Neural progenitor cell (in vitro differentiated cells): ENCODE measurements around the gene HLA-DMA. TPM values are rescaled to one million over a fixed set of nuclear protein-coding genes. Genes with fewer than 3 reads are reported as not detected.
A peak's percentile ranks its signal among the peaks of the same experiment; 100 is the strongest.

Experiments
- DNase-seq: peaks from one replicate; pipeline ENCODE4 v3.0.0-alpha.2; 2016; ENCODE audit warnings: low spot score
- H2AFZ ChIP-seq: fragments of 200-600 bp; sonication (generic); replicated peaks from 2 replicates; pipeline ENCODE4 v1.6.1; 2016; ENCODE audit warnings: antibody characterized with exemption
- H3F3A ChIP-seq: fragments of 200-600 bp; sonication (generic); 2 replicates; pipeline ENCODE4 v1.6.1; 2016; ENCODE audit warnings: antibody characterized with exemption, low read depth
- H3K27ac ChIP-seq: fragments of 200-600 bp; sonication (generic); 2 replicates; pipeline ENCODE4 v1.5.1; 2016; ENCODE audit warnings: mild to moderate bottlenecking
- H3K27me3 ChIP-seq: fragments of 200-600 bp; sonication (generic); 2 replicates; pipeline ENCODE4 v1.6.1; 2016; ENCODE audit warnings: mild to moderate bottlenecking, moderate library complexity
- H3K36me3 ChIP-seq: fragments of 200-600 bp; sonication (generic); 2 replicates; pipeline ENCODE4 v1.5.1; 2016
- H3K4me1 ChIP-seq: fragments of 200-600 bp; sonication (generic); 2 replicates; pipeline ENCODE4 v1.6.1; 2016; ENCODE audit warnings: mixed run types
- H3K4me2 ChIP-seq: fragments of 200-600 bp; sonication (generic); 2 replicates; pipeline ENCODE4 v1.6.1; 2016
- H3K4me3 ChIP-seq: fragments of 200-600 bp; sonication (generic); 2 replicates; pipeline ENCODE4 v1.5.1; 2016
- H3K79me2 ChIP-seq: fragments of 200-600 bp; sonication (generic); 2 replicates; pipeline ENCODE4 v1.6.1; 2016; ENCODE audit warnings: low read depth
- H3K9ac ChIP-seq: fragments of 200-600 bp; sonication (generic); 2 replicates; pipeline ENCODE4 v1.6.1; 2016
- H3K9me3 ChIP-seq: fragments of 200-600 bp; sonication (generic); 2 replicates; pipeline ENCODE4 v1.5.1; 2016; ENCODE audit warnings: low read depth
- H4K20me1 ChIP-seq: fragments of 200-600 bp; sonication (generic); 2 replicates; pipeline ENCODE4 v1.6.1; 2016; ENCODE audit warnings: low read depth
- H3K27ac Mint-ChIP-seq: 3 replicates; pipeline ENCODE4 v1.8.0; 2021; ENCODE audit warnings: mixed read lengths
- H3K27me3 Mint-ChIP-seq: 2 replicates; pipeline ENCODE4 v1.8.0; 2022; ENCODE audit warnings: low read depth, mild to moderate bottlenecking, inconsistent platforms, moderate library complexity, mixed read lengths; ENCODE audit not compliant: insufficient read depth
- H3K36me3 Mint-ChIP-seq: 3 replicates; pipeline ENCODE4 v1.8.0; 2021; ENCODE audit warnings: mixed read lengths
- H3K4me1 Mint-ChIP-seq: 3 replicates; pipeline ENCODE4 v1.8.0; 2021; ENCODE audit warnings: mixed read lengths
- H3K4me3 Mint-ChIP-seq: 3 replicates; pipeline ENCODE4 v1.8.0; 2021; ENCODE audit warnings: mild to moderate bottlenecking, moderate library complexity, mixed read lengths
- H3K9me3 Mint-ChIP-seq: 3 replicates; pipeline ENCODE4 v1.8.0; 2020; ENCODE audit warnings: mixed read lengths
- CTCF ChIP-seq: fragments of 200-600 bp; sonication (generic); IDR thresholded peaks from 2 replicates; pipeline ENCODE4 v1.5.1; 2017; ENCODE audit warnings: antibody characterized with exemption, mild to moderate bottlenecking
- EZH2 ChIP-seq: fragments of 200-600 bp; sonication (generic); IDR thresholded peaks from 2 replicates; pipeline ENCODE4 v1.6.1; 2017; ENCODE audit warnings: antibody characterized with exemption, mild to moderate bottlenecking, moderate library complexity
- EZH2phosphoT487 ChIP-seq: fragments of 200-600 bp; sonication (generic); IDR thresholded peaks from 2 replicates; pipeline ENCODE4 v1.6.1; 2017; ENCODE audit warnings: antibody characterized with exemption
- total RNA-seq: library from RNA; depleted of rRNA; stranded (reverse); fragments of >200 nt; gene quantifications from 2 replicates; pipeline ENCODE4 v1.2.3, GENCODE V29; 2015; ENCODE audit warnings: low replicate concordance

The HLA-DMA gene
- total RNA-seq, 1 donor from 2014 or later: 11.9 TPM

GRCh38 chr6:32984622-32985389, 31.9 kb upstream of the HLA-DMA start:
- Mint-ChIP-seq H3K27me3 (peaks cover 12% of the 10 kb centered on the region), H3K9me3 (no peaks in the 10 kb centered on the region), H3K4me1 (peaks cover 5% of the 10 kb centered on the region), H3K27ac (no peak overlapping the region), H3K4me3 (no peak overlapping the region), H3K36me3 (peaks cover 17% of the 10 kb centered on the region)
- Histone ChIP-seq H3K4me2 (no peak overlapping the region), H3K9ac (no peak overlapping the region), H3K79me2 (peaks cover 12% of the 10 kb centered on the region), H3K36me3 (peaks cover 6% of the 10 kb centered on the region), H3K27me3 (no peaks in the 10 kb centered on the region), H3K4me1 (no peaks in the 10 kb centered on the region), H3K9me3 (no peaks in the 10 kb centered on the region), H2AFZ (no peak overlapping the region), H4K20me1 (peaks cover 47% of the 10 kb centered on the region), H3K27ac (no peak overlapping the region), H3F3A (peaks cover 50% of the 10 kb centered on the region), H3K4me3 (no peak overlapping the region)
- peak; percentile 93 for DNase-seq
- peak; percentile 89 for TF ChIP-seq CTCF
- no peak for TF ChIP-seq EZH2phosphoT487

GRCh38 chr6:32983964-32984621, 31.2 kb upstream of the HLA-DMA start:
- peaks cover 19% of the 10 kb centered on the region for H3K79me2 ChIP-seq
- no peaks in the 10 kb centered on the region for H3K9me3 Mint-ChIP-seq
- H2AFZ ChIP-seq: no peak overlapping the region
- H3K9ac ChIP-seq: no peak overlapping the region
- H3K27ac ChIP-seq: no peak overlapping the region
- no peaks in the 10 kb centered on the region for H3K4me1 ChIP-seq
- H3K4me1 Mint-ChIP-seq: peaks cover 5% of the 10 kb centered on the region
- TF ChIP-seq EZH2phosphoT487 (no peak), EZH2 (no peak), CTCF (no peak)
- no peak overlapping the region for H3K27ac Mint-ChIP-seq
- H3K36me3 Mint-ChIP-seq: peaks cover 24% of the 10 kb centered on the region
- H4K20me1 ChIP-seq: peaks cover 54% of the 10 kb centered on the region
- no peaks in the 10 kb centered on the region for H3K9me3 ChIP-seq
- DNase-seq: no peak
- peaks cover 57% of the 10 kb centered on the region for H3F3A ChIP-seq
- no peak overlapping the region for H3K4me2 ChIP-seq
- H3K27me3 ChIP-seq: no peaks in the 10 kb centered on the region
- no peak overlapping the region for H3K4me3 ChIP-seq
- peaks cover 13% of the 10 kb centered on the region for H3K36me3 ChIP-seq
- H3K27me3 Mint-ChIP-seq: peaks cover 12% of the 10 kb centered on the region
- no peak overlapping the region for H3K4me3 Mint-ChIP-seq

GRCh38 chr6:32983493-32983848, 30.6 kb upstream of the HLA-DMA start:
- TF ChIP-seq EZH2phosphoT487: no peak
- TF ChIP-seq CTCF: no peak
- TF ChIP-seq EZH2: no peak
- H3K36me3 ChIP-seq: peaks cover 18% of the 10 kb centered on the region

More at GRCh38 chr6:32983493-32983848, 30.6 kb upstream of the HLA-DMA start:
- Histone ChIP-seq H3K9ac (no peak overlapping the region), H3K79me2 (peaks cover 24% of the 10 kb centered on the region), H3K4me2 (no peak overlapping the region), H3K9me3 (no peaks in the 10 kb centered on the region), H4K20me1 (peaks cover 59% of the 10 kb centered on the region), H3K4me1 (no peaks in the 10 kb centered on the region), H3K4me3 (no peak overlapping the region), H2AFZ (no peak overlapping the region), H3K27me3 (no peaks in the 10 kb centered on the region), H3F3A (peaks cover 63% of the 10 kb centered on the region), H3K27ac (no peak overlapping the region)
- no peak for DNase-seq
- peaks cover 5% of the 10 kb centered on the region for H3K4me1 Mint-ChIP-seq
- no peak overlapping the region for H3K4me3 Mint-ChIP-seq
- peaks cover 12% of the 10 kb centered on the region for H3K27me3 Mint-ChIP-seq
- H3K9me3 Mint-ChIP-seq: no peaks in the 10 kb centered on the region
- H3K36me3 Mint-ChIP-seq: peaks cover 29% of the 10 kb centered on the region
- H3K27ac Mint-ChIP-seq: no peak overlapping the region
